Lower leg skin (tissue), 3 donors: ENCODE measurements around the gene MEI1.

ENCODE experiments used
- CTCF ChIP-seq, 3 donors: fragments of 450-650 bp; IDR thresholded peaks; one replicate each; pipeline ENCODE4 v1.5.1; 2016; ENCODE audit warnings: antibody characterized with exemption in 3 of 3, mild to moderate bottlenecking in 3 of 3, moderate library complexity in 2 of 3
- POLR2A ChIP-seq, 2 donors: fragments of 450-650 bp; IDR thresholded peaks; one replicate each; pipeline ENCODE4 v1.6.1; 2016 to 2017; ENCODE audit warnings: antibody characterized with exemption in 2 of 2, mild to moderate bottlenecking in 1 of 2, moderate library complexity in 1 of 2

- TF ChIP-seq CTCF (IDR thresholded peaks at IDR 0.05) (no peak), POLR2A (IDR thresholded peaks at IDR 0.05) (no peak)
These were observed 4.1 kb upstream of the MEI1 start for GRCh38 chr22:41695211-41695610.
